ENCODE results near the gene FHOD1. TPM values are rescaled to one million over a fixed set of nuclear protein-coding genes. Genes with fewer than 3 reads are reported as not detected.
A peak's percentile ranks its signal among the peaks of the same experiment; 100 is the strongest.

The FHOD1 gene
- total and polyA plus RNA-seq, 10 donors: 45.6 to 304 (median 147) TPM

GRCh38 chr16:67183627-67184452, 63.4 kb downstream of the FHOD1 start, which contains the start of gene MATCAP1:
TSS of gene MATCAP1 (minus strand) at chr16:67183963. CDS start at chr16:67180610, 3,353 bp downstream.
- intact Hi-C loops (cut with DNase I; ENCODE audit: low total_unique reads): no loop called here
- WGBS, 5 donors: 0% methylated on average over 28 to 77 of the region's 77 CpGs
- Histone ChIP-seq H3K9me3 (no peaks in the 10 kb centered on the region), H3K36me3 (peaks cover 0 to 12% (median 0%) of the 10 kb centered on the region in 6 donors), H3K4me3 (peak within 1 kb of the TSS; percentile 60 to 86 (median 70)), H3K4me1 (peaks cover 11 to 63% (median 43%) of the 10 kb centered on the region in 6 donors), H3K27ac (peak within 1 kb of the TSS; percentile 93 to 99 (median 95)), H3K27me3 (replicated peaks in 1 of 7) (peaks cover 0 to 41% (median 0%) of the 10 kb centered on the region in 7 donors)
- peak; percentile 98 for DNase-seq
- TF ChIP-seq, protein P1, sequence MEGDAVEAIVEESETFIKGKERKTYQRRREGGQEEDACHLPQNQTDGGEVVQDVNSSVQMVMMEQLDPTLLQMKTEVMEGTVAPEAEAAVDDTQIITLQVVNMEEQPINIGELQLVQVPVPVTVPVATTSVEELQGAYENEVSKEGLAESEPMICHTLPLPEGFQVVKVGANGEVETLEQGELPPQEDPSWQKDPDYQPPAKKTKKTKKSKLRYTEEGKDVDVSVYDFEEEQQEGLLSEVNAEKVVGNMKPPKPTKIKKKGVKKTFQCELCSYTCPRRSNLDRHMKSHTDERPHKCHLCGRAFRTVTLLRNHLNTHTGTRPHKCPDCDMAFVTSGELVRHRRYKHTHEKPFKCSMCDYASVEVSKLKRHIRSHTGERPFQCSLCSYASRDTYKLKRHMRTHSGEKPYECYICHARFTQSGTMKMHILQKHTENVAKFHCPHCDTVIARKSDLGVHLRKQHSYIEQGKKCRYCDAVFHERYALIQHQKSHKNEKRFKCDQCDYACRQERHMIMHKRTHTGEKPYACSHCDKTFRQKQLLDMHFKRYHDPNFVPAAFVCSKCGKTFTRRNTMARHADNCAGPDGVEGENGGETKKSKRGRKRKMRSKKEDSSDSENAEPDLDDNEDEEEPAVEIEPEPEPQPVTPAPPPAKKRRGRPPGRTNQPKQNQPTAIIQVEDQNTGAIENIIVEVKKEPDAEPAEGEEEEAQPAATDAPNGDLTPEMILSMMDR (IDR thresholded peaks at IDR 0.05 in 8 of 11, conservative IDR thresholded peaks at IDR 0.05 in 3 of 11): peak in 2 of 11 experiments; percentile 33 to 35
- TF ChIP-seq POLR2AphosphoS5 (IDR thresholded peaks at IDR 0.05): peak; percentile 87 to 93 (median 93)
- no peak for TF ChIP-seq POLR2A (IDR thresholded peaks at IDR 0.05)

GRCh38 chr16:67183284-67183626, 64.0 kb downstream of the FHOD1 start:
- peak overlapping the region; percentile 60 to 86 (median 70) for H3K4me3 ChIP-seq
- DNase-seq: no peak
- H3K9me3 ChIP-seq: no peaks in the 10 kb centered on the region
- TF ChIP-seq POLR2A (IDR thresholded peaks at IDR 0.05) (no peak), POLR2AphosphoS5 (IDR thresholded peaks at IDR 0.05) (no peak)
- TF ChIP-seq, protein P1 (IDR thresholded peaks at IDR 0.05 in 8 of 11, conservative IDR thresholded peaks at IDR 0.05 in 3 of 11): no peak
- intact Hi-C loops (cut with DNase I; ENCODE audit: low total_unique reads): no loop called here
- H3K27ac ChIP-seq: peak overlapping the region; percentile 93 to 99 (median 95)
- WGBS, 5 donors: 4 to 6% (median 5%) methylated on average over 11 of the region's 11 CpGs
- peaks cover 0 to 12% (median 0%) of the 10 kb centered on the region in 6 donors for H3K36me3 ChIP-seq
- H3K4me1 ChIP-seq: peaks cover 13 to 63% (median 49%) of the 10 kb centered on the region in 6 donors
- H3K27me3 ChIP-seq (replicated peaks in 1 of 7): peaks cover 0 to 47% (median 0%) of the 10 kb centered on the region in 7 donors

GRCh38 chr16:67182288-67182687, 65.0 kb downstream of the FHOD1 start:
- H3K4me3 ChIP-seq: no peak overlapping the region
- peaks cover 17 to 65% (median 52%) of the 10 kb centered on the region in 6 donors for H3K4me1 ChIP-seq
- TF ChIP-seq POLR2AphosphoS5 (IDR thresholded peaks at IDR 0.05) (no peak), POLR2A (IDR thresholded peaks at IDR 0.05) (no peak)
- TF ChIP-seq, protein P1 (IDR thresholded peaks at IDR 0.05 in 8 of 11, conservative IDR thresholded peaks at IDR 0.05 in 3 of 11): no peak
- H3K36me3 ChIP-seq: peaks cover 0 to 8% (median 0%) of the 10 kb centered on the region in 6 donors
- DNase-seq: no peak
- peak overlapping the region in 1 of 8 donors; percentile 95 for H3K27ac ChIP-seq
- H3K9me3 ChIP-seq: no peaks in the 10 kb centered on the region
- 72 to 85% (median 80%) methylated on average over 2 of the region's 2 CpGs for WGBS, 5 donors
- intact Hi-C loops (cut with DNase I; ENCODE audit: low total_unique reads): no loop called here
- peaks cover 0 to 50% (median 6%) of the 10 kb centered on the region in 7 donors for H3K27me3 ChIP-seq (replicated peaks in 1 of 7)

DNA sequence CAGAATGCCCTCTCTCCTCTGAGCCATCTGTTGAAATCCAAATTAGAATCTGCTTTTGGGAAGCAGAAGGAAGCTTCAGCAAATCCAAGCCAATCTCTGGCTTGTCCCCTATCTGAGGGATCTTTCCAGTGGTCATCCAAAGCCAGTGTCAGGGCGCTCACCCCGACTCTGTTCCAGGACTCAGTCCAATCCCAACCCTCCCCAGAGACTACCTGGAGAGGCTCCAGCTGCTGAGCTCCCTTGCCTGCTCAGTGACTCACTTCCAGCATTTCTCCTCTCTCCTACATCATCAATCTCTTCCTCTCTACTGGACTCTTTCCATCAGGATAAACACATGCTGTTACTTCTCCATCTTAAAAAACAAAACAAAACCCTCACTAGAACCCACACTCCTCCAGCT, 65.9 kb downstream of the FHOD1 start:
- Histone ChIP-seq H3K36me3 (no peaks in the 10 kb centered on the region), H3K27ac (no peak overlapping the region), H3K27me3 (replicated peaks in 1 of 7) (peaks cover 0 to 50% (median 6%) of the 10 kb centered on the region in 7 donors), H3K9me3 (no peaks in the 10 kb centered on the region), H3K4me3 (no peak overlapping the region), H3K4me1 (peaks cover 17 to 56% (median 47%) of the 10 kb centered on the region in 6 donors)
- intact Hi-C loops (cut with DNase I; ENCODE audit: low total_unique reads): no loop called here
- TF ChIP-seq POLR2A (IDR thresholded peaks at IDR 0.05) (no peak), POLR2AphosphoS5 (IDR thresholded peaks at IDR 0.05) (no peak)
- TF ChIP-seq, protein P1 (IDR thresholded peaks at IDR 0.05 in 8 of 11, conservative IDR thresholded peaks at IDR 0.05 in 3 of 11): no peak
- 84 to 95% (median 89%) methylated on average over 2 of the region's 2 CpGs for WGBS, 5 donors
- no peak for DNase-seq

Measured in spleen (tissue), 11 donors.